GM21526 (cell line): ENCODE measurements around the gene AFAP1.
A peak's percentile ranks its signal among the peaks of the same experiment; 100 is the strongest.

Experiments used
- ATAC-seq: cut with Tn5 transposase; IDR thresholded peaks from one replicate; pipeline ENCODE4 v1.9.1; 2021; ENCODE audit warnings: moderate library complexity; ENCODE audit not compliant: unreplicated experiment, low FRiP score

The AFAP1 gene

GRCh38 chr4:7797330-7797729 is 142.3 kb downstream of the AFAP1 start:
- ATAC-seq = no peak

GRCh38 chr4:7795983-7796382 is 143.7 kb downstream of the AFAP1 start:
- ATAC-seq = no peak

DNA sequence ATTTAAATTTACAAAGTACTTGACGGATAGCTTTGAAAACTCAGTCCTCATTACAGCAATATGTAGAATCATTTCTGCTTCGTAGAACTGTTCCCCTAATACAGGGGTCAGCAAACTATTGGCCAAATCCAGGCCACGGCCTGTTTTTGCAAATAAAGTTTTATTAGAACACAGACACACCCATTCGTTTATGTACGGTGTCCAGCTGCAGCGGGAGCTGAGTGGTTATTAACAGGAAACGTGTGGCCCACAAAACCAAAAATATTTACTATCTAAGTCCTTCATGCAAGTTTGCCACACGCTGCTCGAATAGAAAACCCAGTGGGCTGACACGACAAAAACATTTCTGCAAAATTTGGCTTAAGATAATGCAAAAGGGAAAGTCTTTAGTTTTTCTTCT is 146.5 kb downstream of the AFAP1 start:
- ATAC-seq = no peak

- ATAC-seq = peak; percentile 82
Measured at GRCh38 chr4:7792616-7793015, 147.0 kb downstream of the AFAP1 start.

DNA sequence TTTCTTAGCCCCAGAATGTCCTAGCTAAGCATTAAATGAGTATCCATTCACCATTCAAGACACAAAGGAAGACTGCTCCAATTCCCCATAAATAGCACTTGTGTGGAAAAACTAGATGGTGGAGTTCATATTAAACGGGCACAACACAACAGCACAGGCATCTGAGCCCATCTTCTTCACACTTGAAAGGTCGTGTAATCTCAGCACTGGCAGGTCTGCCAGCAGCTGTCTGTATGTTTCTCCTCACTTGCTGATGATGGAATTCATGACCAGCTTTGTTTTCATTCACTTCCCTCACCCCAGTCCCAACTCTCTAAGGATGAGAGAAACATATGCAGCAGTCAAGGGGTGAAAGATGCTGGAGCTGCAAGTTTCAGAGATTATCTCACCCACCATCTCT is 148.7 kb downstream of the AFAP1 start:
- no peak for ATAC-seq

- no peak for ATAC-seq
Measured at GRCh38 chr4:7790023-7790422, 149.6 kb downstream of the AFAP1 start.

GRCh38 chr4:7788694-7789425 is 150.8 kb downstream of the AFAP1 start:
- no peak for ATAC-seq

DNA sequence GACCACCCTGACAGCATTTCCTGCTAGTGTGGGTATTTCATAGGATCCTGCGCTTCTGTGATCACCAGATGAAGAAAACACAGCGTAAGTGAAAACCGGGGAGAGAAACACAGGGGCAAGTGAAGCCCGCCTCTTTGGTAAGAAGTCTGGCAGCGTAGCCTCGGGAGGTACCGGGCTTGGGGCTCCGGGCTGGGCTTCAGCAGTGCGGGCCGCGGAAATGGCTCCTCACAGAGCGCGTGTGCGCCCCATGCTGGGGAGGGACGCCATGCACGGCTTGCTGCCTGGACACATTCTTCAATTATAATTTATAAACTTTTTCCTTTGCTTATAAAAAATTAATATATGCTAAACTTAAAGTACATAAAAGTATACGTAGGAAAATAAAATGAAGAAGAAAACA is 151.5 kb downstream of the AFAP1 start:
- ATAC-seq = no peak

GRCh38 chr4:7787681-7788141 is 151.9 kb downstream of the AFAP1 start:
- no peak for ATAC-seq

- no peak for ATAC-seq
Measured at GRCh38 chr4:7787067-7787466, 152.6 kb downstream of the AFAP1 start.

DNA sequence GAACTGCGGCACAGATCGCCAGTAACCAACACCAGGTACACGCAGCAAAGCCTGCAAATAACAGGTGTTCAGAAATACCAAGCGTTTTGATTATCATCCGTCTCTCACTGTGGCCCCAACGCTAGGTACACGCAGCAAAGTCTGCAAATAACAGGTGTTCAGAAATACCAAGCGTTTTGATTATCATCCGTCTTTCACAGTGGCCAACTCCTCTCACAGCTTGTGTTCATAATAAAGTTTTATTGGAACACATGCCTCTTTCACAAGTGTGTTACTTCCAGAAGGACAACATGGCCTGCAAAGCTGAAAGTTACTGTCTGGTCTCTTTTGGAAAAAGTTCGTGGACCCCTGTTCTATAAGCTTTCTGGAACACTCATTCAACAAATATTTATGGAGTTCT is 153.1 kb downstream of the AFAP1 start:
- ATAC-seq = no peak

DNA sequence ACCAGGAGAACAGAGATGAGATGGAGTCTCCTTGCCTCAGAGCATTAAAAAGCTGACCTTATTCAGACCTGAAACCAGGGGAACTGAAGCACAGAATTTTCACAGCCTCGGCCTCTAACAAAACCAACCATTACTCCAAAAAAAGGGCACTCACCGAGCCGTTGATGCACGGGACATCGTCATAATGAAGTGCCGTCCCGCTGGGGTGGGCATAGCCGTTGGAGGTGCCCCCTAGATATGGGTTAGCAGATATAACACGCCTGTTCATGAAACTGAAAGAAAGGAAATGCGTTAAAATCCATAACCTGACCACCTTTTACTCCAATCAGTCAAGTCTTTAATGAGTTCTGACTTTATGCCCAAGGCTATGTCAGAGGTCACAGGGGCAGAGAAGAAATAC is 153.6 kb downstream of the AFAP1 start:
- no peak for ATAC-seq

DNA sequence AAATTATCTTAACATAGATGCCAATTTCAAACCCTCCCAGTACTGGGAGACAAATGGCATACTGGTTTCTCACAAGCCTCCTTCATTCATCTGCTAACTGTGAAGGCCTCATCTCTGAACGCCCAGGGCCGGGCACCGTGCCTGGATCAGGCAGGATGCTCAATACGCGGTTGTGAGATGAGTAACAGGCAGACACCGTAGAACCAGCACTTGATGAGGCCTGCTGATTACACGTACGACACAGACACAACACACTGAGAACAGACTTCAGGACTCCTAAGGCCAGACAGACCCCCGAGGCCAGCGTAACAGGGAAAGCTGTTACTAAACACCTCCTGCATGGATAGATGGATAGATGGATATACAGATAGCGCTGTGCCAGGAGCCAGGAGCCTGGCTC is 154.6 kb downstream of the AFAP1 start:
- ATAC-seq = no peak

- ATAC-seq = no peak
Measured at GRCh38 chr4:7784131-7784870, 155.4 kb downstream of the AFAP1 start.

GRCh38 chr4:7783541-7783940 is 156.1 kb downstream of the AFAP1 start:
- no peak for ATAC-seq

DNA sequence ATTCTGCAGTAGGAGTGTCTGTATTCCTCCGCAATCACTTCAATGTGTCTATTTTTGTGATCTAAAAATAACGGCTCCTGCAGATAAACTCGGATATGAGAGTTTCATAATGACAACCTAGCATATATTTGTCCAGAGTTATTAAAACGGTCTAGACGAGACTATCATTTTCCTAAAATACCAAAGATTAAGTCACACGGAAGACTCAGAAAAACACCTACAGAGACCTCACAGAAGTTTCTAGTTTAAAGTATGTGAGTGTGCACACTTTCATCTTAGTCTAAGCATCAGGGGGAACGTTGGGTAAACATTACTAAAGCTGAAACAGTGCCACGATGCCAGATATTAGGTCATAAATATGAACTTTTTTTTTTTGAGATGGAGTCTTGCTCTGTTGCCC is 156.9 kb downstream of the AFAP1 start:
- ATAC-seq = no peak

- no peak for ATAC-seq
Measured at GRCh38 chr4:7781993-7782392, 157.7 kb downstream of the AFAP1 start.

GRCh38 chr4:7781366-7781765 is 158.3 kb downstream of the AFAP1 start:
- ATAC-seq = no peak

DNA sequence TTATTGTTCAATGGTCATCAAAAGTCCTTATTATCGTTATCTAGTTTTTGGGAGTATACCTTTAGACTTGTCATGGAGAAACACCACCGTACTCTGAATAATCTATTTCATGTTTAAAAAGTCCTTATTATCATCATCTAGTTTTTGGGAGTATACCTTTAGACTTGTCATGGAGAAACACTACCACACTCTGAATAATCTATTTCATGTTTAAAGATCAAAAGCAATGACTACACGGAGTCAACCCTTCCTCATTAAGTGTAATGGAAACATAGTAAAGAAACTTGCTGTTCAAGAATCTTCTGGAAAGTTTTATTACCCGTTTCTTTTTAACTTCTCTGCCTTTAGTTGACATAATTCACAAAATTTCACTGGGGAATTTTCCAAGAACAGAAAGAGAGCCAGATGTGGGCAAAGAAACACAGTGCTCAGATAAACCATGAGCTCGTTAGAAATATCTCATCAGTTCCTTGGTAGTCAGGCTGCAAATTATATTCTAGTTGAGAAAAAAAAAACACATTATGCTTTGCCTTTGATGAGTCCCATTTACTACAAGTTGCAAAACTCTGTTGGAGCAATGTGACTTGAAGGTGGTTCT is 158.8 kb downstream of the AFAP1 start:
- ATAC-seq = no peak

DNA sequence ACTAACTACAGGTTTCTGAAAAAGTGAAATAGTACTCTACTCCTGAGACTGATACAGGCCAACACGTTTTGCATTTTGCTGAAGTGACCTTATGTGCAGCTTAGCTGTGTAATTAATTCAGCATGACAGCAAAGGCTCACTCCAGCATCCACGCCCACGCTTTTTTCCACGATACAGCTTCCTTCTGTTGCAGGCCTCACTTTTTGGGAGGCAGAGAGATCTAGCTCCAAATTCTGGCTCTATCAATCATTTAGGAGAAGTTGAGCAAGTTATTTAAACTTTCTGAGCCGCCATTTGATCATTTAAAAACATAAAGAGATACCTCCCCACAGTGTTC is 160.3 kb downstream of the AFAP1 start:
- ATAC-seq = no peak

GRCh38 chr4:7778510-7779431 is 160.9 kb downstream of the AFAP1 start:
- no peak for ATAC-seq
